Activated B cell treated with CpG ODN at 0.5 μM for 24 hours (primary cell): ENCODE data around the gene TMEM115. TPM values are rescaled to one million over a fixed set of nuclear protein-coding genes. Genes with fewer than 3 reads are reported as not detected.

Experiments used
- ATAC-seq: fragments of 200-7000 bp; cut with Tn5 transposase; one replicate; pipeline ENCODE4 v1.10.0; 2021; ENCODE audit warnings: low read depth, mild to moderate bottlenecking, moderate library complexity
- CTCF ChIA-PET: fragments of 350-600 bp; sonication (Branson Sonifier 250); formaldehyde crosslinking; loops from one replicate; lab custom pipeline; 2021; ENCODE audit warnings: antibody characterized with exemption; lab: Charles Lee
- POLR2A ChIA-PET: fragments of 350-600 bp; sonication (Branson Sonifier 250); formaldehyde crosslinking; loops from one replicate; lab custom pipeline; 2021; ENCODE audit warnings: antibody characterized with exemption; lab: Charles Lee
- DNase-seq: peaks from one replicate; pipeline ENCODE4 v3.0.0; 2022
- H3K27ac Mint-ChIP-seq: one replicate; pipeline ENCODE4 v1.8.0; 2020; ENCODE audit warnings: mixed read lengths
- H3K27me3 Mint-ChIP-seq: one replicate; pipeline ENCODE4 v1.8.0; 2021; ENCODE audit warnings: mixed read lengths
- H3K36me3 Mint-ChIP-seq: one replicate; pipeline ENCODE4 v1.8.0; 2021; ENCODE audit warnings: low read depth, mixed read lengths
- H3K4me1 Mint-ChIP-seq: one replicate; pipeline ENCODE4 v1.8.0; 2021; ENCODE audit warnings: mixed read lengths
- H3K4me3 Mint-ChIP-seq: one replicate; pipeline ENCODE4 v1.8.0; 2020; ENCODE audit warnings: mild to moderate bottlenecking, mixed read lengths
- H3K9me3 Mint-ChIP-seq: one replicate; pipeline ENCODE4 v1.8.0; 2020; ENCODE audit warnings: mixed read lengths
- CTCF ChIP-seq: fragments of 200-600 bp; IDR thresholded peaks from one replicate; pipeline ENCODE4 v1.8.0; 2022; ENCODE audit warnings: antibody characterized with exemption, mild to moderate bottlenecking
- intact Hi-C: fragments of 100-400 bp; cut with micrococcal nuclease; formaldehyde crosslinking; loops from one replicate; pipeline ENCODE4 v1.15.1; 2024
- total RNA-seq: library from RNA; stranded (reverse); gene quantifications from 2 replicates; pipeline ENCODE4 v1.2.3, GENCODE V29; 2022

Gene TMEM115
- total RNA-seq, 1 donor from 2014 or later: 19.6 TPM

GRCh38 chr3:50378757-50379156 lies 19.4 kb upstream of the TMEM115 start:
- H3K9me3 Mint-ChIP-seq: no peaks in the 10 kb centered on the region
- CTCF ChIA-PET: no interaction called here
- ATAC-seq: no peak
- H3K27me3 Mint-ChIP-seq: no peaks in the 10 kb centered on the region
- DNase-seq: no peak
- H3K27ac Mint-ChIP-seq: no peak overlapping the region
- no peaks in the 10 kb centered on the region for H3K4me1 Mint-ChIP-seq
- no peaks in the 10 kb centered on the region for H3K36me3 Mint-ChIP-seq
- H3K4me3 Mint-ChIP-seq: no peak overlapping the region
- POLR2A ChIA-PET: no interaction called here
- intact Hi-C loops: no loop called here
- no peak for TF ChIP-seq CTCF

GRCh38 chr3:50378024-50378423 lies 18.7 kb upstream of the TMEM115 start:
- Mint-ChIP-seq H3K9me3 (no peaks in the 10 kb centered on the region), H3K27ac (no peak overlapping the region), H3K4me3 (no peak overlapping the region), H3K36me3 (no peaks in the 10 kb centered on the region), H3K27me3 (no peaks in the 10 kb centered on the region), H3K4me1 (no peaks in the 10 kb centered on the region)
- DNase-seq: no peak
- ATAC-seq: no peak
- CTCF ChIA-PET: no interaction called here
- TF ChIP-seq CTCF: no peak
- intact Hi-C loops: no loop called here
- POLR2A ChIA-PET: no interaction called here

GRCh38 chr3:50375258-50375931 lies 16.1 kb upstream of the TMEM115 start:
- no peak for ATAC-seq
- POLR2A ChIA-PET: no interaction called here
- CTCF ChIA-PET: no interaction called here
- intact Hi-C loops: no loop called here
- no peak overlapping the region for H3K27ac Mint-ChIP-seq
- H3K9me3 Mint-ChIP-seq: no peaks in the 10 kb centered on the region
- no peaks in the 10 kb centered on the region for H3K36me3 Mint-ChIP-seq
- no peak for TF ChIP-seq CTCF
- no peak overlapping the region for H3K4me3 Mint-ChIP-seq
- H3K27me3 Mint-ChIP-seq: no peaks in the 10 kb centered on the region
- no peak for DNase-seq
- no peaks in the 10 kb centered on the region for H3K4me1 Mint-ChIP-seq

- DNase-seq: no peak
- POLR2A ChIA-PET: no interaction called here
- CTCF ChIA-PET: no interaction called here
- intact Hi-C loops: no loop called here
- Mint-ChIP-seq H3K36me3 (no peaks in the 10 kb centered on the region), H3K9me3 (no peaks in the 10 kb centered on the region), H3K27me3 (no peaks in the 10 kb centered on the region), H3K27ac (no peak overlapping the region), H3K4me1 (no peaks in the 10 kb centered on the region), H3K4me3 (no peak overlapping the region)
- no peak for ATAC-seq
- TF ChIP-seq CTCF: no peak
These were observed 15.3 kb upstream of the TMEM115 start for GRCh38 chr3:50374363-50375257.
